ENCODE measurements around the gene CDC42BPB. TPM values are rescaled to one million over a fixed set of nuclear protein-coding genes. Genes with fewer than 3 reads are reported as not detected.

Gene CDC42BPB
- total and polyA plus RNA-seq, 2 donors (not counting 1 experiment from before 2014, with no cell fraction given): 44.8 to 98.3 TPM

GRCh38 chr14:102893452-102893851 lies 163.9 kb downstream of the CDC42BPB start:
- Histone ChIP-seq H2AFZ (ENCODE audit: low read length) (no peak overlapping the region), H3K9ac (ENCODE audit: insufficient read depth, low read length) (no peak overlapping the region), H3K79me2 (ENCODE audit: control insufficient read depth, insufficient read depth, low read length) (no peaks in the 10 kb centered on the region), H3K4me2 (ENCODE audit: extremely low read depth, insufficient read depth, low read length) (peak overlapping the region; percentile 17), H3K9me3 (ENCODE audit: control insufficient read depth, insufficient read depth, low read depth, low read length) (no peaks in the 10 kb centered on the region), H3K36me3 (ENCODE audit: control insufficient read depth, insufficient read depth, low read length) (no peaks in the 10 kb centered on the region), H3K4me1 (ENCODE audit: control insufficient read depth, extremely low read depth, insufficient read depth, low read length) (peaks cover 2% of the 10 kb centered on the region), H4K20me1 (ENCODE audit: control insufficient read depth, extremely low read depth, insufficient read depth, low read length) (no peaks in the 10 kb centered on the region), H3K27me3 (ENCODE audit: control insufficient read depth, insufficient read depth, low read length) (no peaks in the 10 kb centered on the region), H3K4me3 (replicated peaks in 1 of 4; ENCODE audit: control extremely low read depth in 1 of 4, insufficient read depth in 1 of 4, low read depth in 3 of 4, low read length in 4 of 4) (no peak overlapping the region), H3K27ac (ENCODE audit: insufficient read depth, low read length) (no peak overlapping the region)
- TF ChIP-seq EZH2 (IDR thresholded peaks at IDR 0.05; ENCODE audit: low read length, missing control alignments) (no peak), CTCF (conservative IDR thresholded peaks at IDR 0.05 in 1 of 2, IDR thresholded peaks at IDR 0.05 in 1 of 2; ENCODE audit: low read depth in 1 of 2, low read length in 2 of 2) (no peak)
- DNase-seq (ENCODE audit: low read depth in 2 of 2): peak; percentile 91 to 97

- Histone ChIP-seq H3K9ac (ENCODE audit: insufficient read depth, low read length) (no peak overlapping the region), H3K4me3 (replicated peaks in 1 of 4; ENCODE audit: control extremely low read depth in 1 of 4, insufficient read depth in 1 of 4, low read depth in 3 of 4, low read length in 4 of 4) (no peak overlapping the region), H3K79me2 (ENCODE audit: control insufficient read depth, insufficient read depth, low read length) (no peaks in the 10 kb centered on the region), H3K27ac (ENCODE audit: insufficient read depth, low read length) (no peak overlapping the region), H2AFZ (ENCODE audit: low read length) (no peak overlapping the region), H3K36me3 (ENCODE audit: control insufficient read depth, insufficient read depth, low read length) (no peaks in the 10 kb centered on the region), H3K4me1 (ENCODE audit: control insufficient read depth, extremely low read depth, insufficient read depth, low read length) (peaks cover 2% of the 10 kb centered on the region), H3K9me3 (ENCODE audit: control insufficient read depth, insufficient read depth, low read depth, low read length) (no peaks in the 10 kb centered on the region), H4K20me1 (ENCODE audit: control insufficient read depth, extremely low read depth, insufficient read depth, low read length) (no peaks in the 10 kb centered on the region), H3K27me3 (ENCODE audit: control insufficient read depth, insufficient read depth, low read length) (no peaks in the 10 kb centered on the region), H3K4me2 (ENCODE audit: extremely low read depth, insufficient read depth, low read length) (no peak overlapping the region)
- DNase-seq (ENCODE audit: low read depth in 2 of 2): no peak
- TF ChIP-seq CTCF (conservative IDR thresholded peaks at IDR 0.05 in 1 of 2, IDR thresholded peaks at IDR 0.05 in 1 of 2; ENCODE audit: low read depth in 1 of 2, low read length in 2 of 2) (no peak), EZH2 (IDR thresholded peaks at IDR 0.05; ENCODE audit: low read length, missing control alignments) (no peak)
These were observed 164.7 kb downstream of the CDC42BPB start for GRCh38 chr14:102892651-102893050.

GRCh38 chr14:102891556-102891955 lies 165.8 kb downstream of the CDC42BPB start:
- H3K4me1 ChIP-seq (ENCODE audit: control insufficient read depth, extremely low read depth, insufficient read depth, low read length): peaks cover 2% of the 10 kb centered on the region
- no peaks in the 10 kb centered on the region for H3K9me3 ChIP-seq (ENCODE audit: control insufficient read depth, insufficient read depth, low read depth, low read length)
- no peaks in the 10 kb centered on the region for H3K27me3 ChIP-seq (ENCODE audit: control insufficient read depth, insufficient read depth, low read length)
- H3K9ac ChIP-seq (ENCODE audit: insufficient read depth, low read length): no peak overlapping the region
- no peaks in the 10 kb centered on the region for H3K36me3 ChIP-seq (ENCODE audit: control insufficient read depth, insufficient read depth, low read length)
- no peaks in the 10 kb centered on the region for H3K79me2 ChIP-seq (ENCODE audit: control insufficient read depth, insufficient read depth, low read length)
- H3K4me2 ChIP-seq (ENCODE audit: extremely low read depth, insufficient read depth, low read length): no peak overlapping the region
- no peak overlapping the region for H3K27ac ChIP-seq (ENCODE audit: insufficient read depth, low read length)
- TF ChIP-seq CTCF (conservative IDR thresholded peaks at IDR 0.05 in 1 of 2, IDR thresholded peaks at IDR 0.05 in 1 of 2; ENCODE audit: low read depth in 1 of 2, low read length in 2 of 2): no peak
- no peak for TF ChIP-seq EZH2 (IDR thresholded peaks at IDR 0.05; ENCODE audit: low read length, missing control alignments)
- no peaks in the 10 kb centered on the region for H4K20me1 ChIP-seq (ENCODE audit: control insufficient read depth, extremely low read depth, insufficient read depth, low read length)
- DNase-seq (ENCODE audit: low read depth in 2 of 2): peak; percentile 50 to 77
- no peak overlapping the region for H2AFZ ChIP-seq (ENCODE audit: low read length)
- H3K4me3 ChIP-seq (replicated peaks in 1 of 4; ENCODE audit: control extremely low read depth in 1 of 4, insufficient read depth in 1 of 4, low read depth in 3 of 4, low read length in 4 of 4): no peak overlapping the region

All from fibroblast of lung (primary cell).